HepG2 (cell line): ENCODE results near the gene C11orf68. TPM values are rescaled to one million over a fixed set of nuclear protein-coding genes. Genes with fewer than 3 reads are reported as not detected.
"Not testable (repeated sequence)": the region's sequence is repeated elsewhere in the genome, so short reads cannot be mapped to it uniquely, and the experiment has no call there.

Experiments
- HIC2 ChIP-seq: sonication (generic); formaldehyde crosslinking; IDR thresholded peaks from 2 replicates; pipeline ENCODE4 v1.9.0; 2022; ENCODE audit warnings: low read depth, missing genetic modification reagents
- IKZF5 ChIP-seq: IDR thresholded peaks from 2 replicates; pipeline ENCODE4 v1.6.1; 2018; ENCODE audit warnings: missing genetic modification reagents, mild to moderate bottlenecking, missing compliant biosample characterization
- KLF12 ChIP-seq: sonication (generic); formaldehyde crosslinking; IDR thresholded peaks from 2 replicates; pipeline ENCODE4 v1.4.0; 2020; ENCODE audit warnings: missing genetic modification reagents, borderline replicate concordance
- KLF16 ChIP-seq, 2 experiments: sonication (generic) in 1 of 2; formaldehyde crosslinking in 1 of 2; IDR thresholded peaks; 2 replicates each; pipeline versions ENCODE4 v1.6.1 to v1.8.0; 2016 to 2023; ENCODE audit warnings: missing genetic modification reagents in 2 of 2, missing compliant biosample characterization in 1 of 2
- LCORL ChIP-seq, 2 experiments: fragments of 450-650 bp in 1 of 2; sonication (generic) in 1 of 2; formaldehyde crosslinking in 1 of 2; IDR thresholded peaks; 2 replicates each; pipeline versions ENCODE4 v1.5.0 to v1.6.1; 2017 to 2020; ENCODE audit warnings: antibody characterized with exemption in 1 of 2, missing genetic modification reagents in 1 of 2
- MED8 ChIP-seq: sonication (generic); formaldehyde crosslinking; IDR thresholded peaks from 2 replicates; pipeline ENCODE4 v1.8.1; 2023; ENCODE audit warnings: mild to moderate bottlenecking, missing genetic modification reagents; ENCODE audit not compliant: insufficient replicate concordance
- NR2C2 ChIP-seq: sonication (generic); formaldehyde crosslinking; IDR thresholded peaks from 2 replicates; pipeline ENCODE4 v1.4.0; 2020; ENCODE audit warnings: missing genetic modification reagents, mild to moderate bottlenecking, moderate library complexity, borderline replicate concordance
- NR2F2 ChIP-seq: IDR thresholded peaks from 2 replicates; pipeline ENCODE4 v1.6.1; 2012; ENCODE audit warnings: low read depth, inconsistent platforms, borderline replicate concordance
- SP4 ChIP-seq: sonication (generic); formaldehyde crosslinking; IDR thresholded peaks from 2 replicates; pipeline ENCODE4 v1.8.1; 2023; ENCODE audit warnings: mild to moderate bottlenecking, missing genetic modification reagents
- ZC3H13 ChIP-seq: sonication (generic); formaldehyde crosslinking; IDR thresholded peaks from 2 replicates; pipeline ENCODE4 v1.8.1; 2023; ENCODE audit warnings: mild to moderate bottlenecking, missing genetic modification reagents, moderate library complexity
- ZFP82 ChIP-seq: sonication (generic); formaldehyde crosslinking; IDR thresholded peaks from 2 replicates; pipeline ENCODE4 v1.5.1; 2020; ENCODE audit warnings: mild to moderate bottlenecking, missing genetic modification reagents, borderline replicate concordance
- ZIK1 ChIP-seq: sonication (generic); formaldehyde crosslinking; IDR thresholded peaks from 2 replicates; pipeline ENCODE4 v1.5.0; 2020; ENCODE audit warnings: mild to moderate bottlenecking, low read depth, missing genetic modification reagents, borderline replicate concordance
- ZMYM2 ChIP-seq: sonication (generic); formaldehyde crosslinking; IDR thresholded peaks from 2 replicates; pipeline ENCODE4 v1.8.0; 2022; ENCODE audit warnings: mild to moderate bottlenecking, missing genetic modification reagents
- ZNF556 ChIP-seq: sonication (generic); formaldehyde crosslinking; IDR thresholded peaks from 2 replicates; pipeline ENCODE4 v1.4.0; 2020; ENCODE audit warnings: mild to moderate bottlenecking, missing genetic modification reagents, borderline replicate concordance
- ZNF574 ChIP-seq: sonication (generic); formaldehyde crosslinking; IDR thresholded peaks from 2 replicates; pipeline ENCODE4 v1.4.0; 2020; ENCODE audit warnings: missing genetic modification reagents
- ZNF609 ChIP-seq: sonication (generic); formaldehyde crosslinking; IDR thresholded peaks from 2 replicates; pipeline ENCODE4 v1.4.0; 2020; ENCODE audit warnings: mild to moderate bottlenecking, missing genetic modification reagents, borderline replicate concordance
- ZSCAN20 ChIP-seq: sonication (generic); formaldehyde crosslinking; IDR thresholded peaks from 2 replicates; pipeline ENCODE4 v1.4.0; 2020; ENCODE audit warnings: missing genetic modification reagents, mild to moderate bottlenecking, borderline replicate concordance
- polyA plus RNA-seq, 8 experiments: library from polyadenylated mRNA; depleted of rRNA in 3 of 8; stranded (reverse) in 7 of 8; unstranded in 1 of 8; fragments of >200 nt; fragmentation: Illumina TruSeq in 4 of 8; extraction: Trizol in 4 of 8; gene quantifications; 2 replicates each; pipeline versions ENCODE4 v1.2.1 to v1.2.3, GENCODE V29; 2011 to 2016; ENCODE audit warnings: low read depth in 4 of 8, missing spikeins in 1 of 8, mixed read lengths in 1 of 8; ENCODE audit not compliant: insufficient read depth in 1 of 8
- total RNA-seq, 5 experiments: library from RNA; depleted of rRNA; stranded (reverse); fragments of >200 nt; fragmentation: Illumina TruSeq; extraction: Trizol; gene quantifications; 2 replicates each; pipeline ENCODE4 v1.2.3, GENCODE V29; 2016; ENCODE audit warnings: low read depth in 1 of 5

C11orf68 gene
- total and polyA plus RNA-seq, 2 of the 13 experiments (the other 11 are each of a cell fraction or from before 2014, with no cell fraction given) = 8.4 to 28.3 TPM

- TF ChIP-seq ZNF609 (CRISPR knock-in tag) = 0 out of 2 replicates have a peak, but pooled peaks have one; percentile 15
- TF ChIP-seq NR2F2 = 0 out of 2 replicates have a peak, but pooled peaks have one; percentile 11
- TF ChIP-seq ZMYM2 (CRISPR knock-in tag) = 0 out of 2 replicates have a peak, but pooled peaks have one; percentile 7
- TF ChIP-seq HIC2 (CRISPR knock-in tag) = peak; percentile 8; the same call in 1 of the 2 replicates
- 0 out of 2 replicates have a peak, but pooled peaks have one; percentile 1 for TF ChIP-seq ZNF556 (CRISPR knock-in tag)
- 0 out of 2 replicates have a peak, but pooled peaks have one; percentile 1 for TF ChIP-seq ZNF574 (CRISPR knock-in tag)
- peak; percentile 61; the same call in 1 of the 2 replicates for TF ChIP-seq ZSCAN20 (CRISPR knock-in tag)
- TF ChIP-seq LCORL (IDR thresholded peaks at IDR 0.05) = not testable (repeated sequence)
- TF ChIP-seq LCORL (CRISPR knock-in tag; IDR thresholded peaks at IDR 0.05) = peak; percentile 62; the same call in 1 of the 2 replicates
- TF ChIP-seq SP4 (CRISPR knock-in tag) = 0 out of 2 replicates have a peak, but pooled peaks have one; percentile 33
- TF ChIP-seq NR2C2 = peak; percentile 13
- 0 out of 2 replicates have a peak, but pooled peaks have one; percentile 13 for TF ChIP-seq IKZF5 (CRISPR knock-in tag)
- 0 out of 2 replicates have a peak, but pooled peaks have one; percentile 5 for TF ChIP-seq KLF12 (CRISPR knock-in tag)
- peak; percentile 53; the same call in 1 of the 2 replicates for TF ChIP-seq ZFP82 (CRISPR knock-in tag)
- TF ChIP-seq KLF16 (CRISPR knock-in tag; IDR thresholded peaks at IDR 0.05) = 0 out of 4 replicates have a peak, but pooled peaks of 1 of the 2 experiments have one; percentile 6
- TF ChIP-seq ZC3H13 = peak; percentile 19; the same call in 1 of the 2 replicates
- TF ChIP-seq ZIK1 = 0 out of 2 replicates have a peak, but pooled peaks have one; percentile 6
- TF ChIP-seq MED8 (CRISPR knock-in tag) = peak; percentile 20
Observed at GRCh38 chr11:65892137-65892540, 26.7 kb downstream of the C11orf68 start (continued).
